Stimulated activated CD4-positive, alpha-beta T cell treated with anti-CD3 and anti-CD28 coated beads, Interleukin-4, amount 100 ng/mL, for 48 hours (primary cell): Measurements from ENCODE around the gene RIN2.

Source experiments
- DNase-seq, 2 donors: peaks; one replicate each; pipeline ENCODE4 v3.0.0-alpha.2; 2020; ENCODE audit warnings: low read depth in 2 of 2

The RIN2 gene

GRCh38 chr20:19765266-19765665, 7.2 kb downstream of the RIN2 start:
- no peak for DNase-seq

DNA sequence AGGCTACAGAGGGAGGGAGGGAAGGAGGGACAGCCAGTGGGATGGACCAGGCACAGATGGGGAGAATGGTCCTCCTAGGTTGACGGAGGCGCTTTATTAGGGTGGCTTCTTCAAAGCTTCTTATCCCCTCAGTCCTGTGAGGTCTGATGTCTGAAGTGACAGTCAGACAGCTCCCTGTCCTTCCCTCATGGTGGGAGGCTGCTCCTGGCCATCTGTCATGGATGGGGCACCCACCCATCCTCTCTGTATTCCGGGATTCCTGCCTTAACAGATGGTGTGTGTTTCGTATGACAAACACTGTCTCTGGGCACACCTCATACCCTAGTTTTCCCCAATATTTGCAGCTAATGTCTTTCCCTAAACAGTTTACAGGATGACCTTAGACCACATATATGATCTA, 7.9 kb downstream of the RIN2 start:
- DNase-seq = no peak

GRCh38 chr20:19767070-19767469, 9.0 kb downstream of the RIN2 start:
- no peak for DNase-seq

DNA sequence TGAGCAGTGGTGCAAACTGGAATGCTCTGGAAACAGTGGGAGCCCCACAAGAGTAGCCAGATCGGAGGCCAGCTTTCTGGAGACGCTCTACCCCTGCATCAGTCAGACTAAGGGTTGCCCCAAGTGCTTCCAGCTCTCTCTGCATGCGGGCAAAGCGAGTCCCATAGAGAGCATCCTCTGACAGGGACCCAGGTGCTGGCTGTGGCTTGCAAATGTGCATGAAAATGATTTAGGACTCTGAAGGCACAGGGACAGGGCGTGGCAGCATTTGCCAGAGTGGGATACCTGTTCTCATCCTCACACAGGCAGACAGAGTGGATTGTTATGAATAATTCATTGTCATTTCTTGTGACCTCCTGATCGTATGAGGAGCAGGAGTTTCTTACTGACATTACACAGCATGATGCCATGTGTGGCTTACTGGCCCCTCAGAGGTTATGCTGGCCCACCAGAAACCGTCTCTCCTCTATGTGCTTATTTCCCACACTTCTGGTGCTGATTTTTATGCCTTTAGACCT, 10.3 kb downstream of the RIN2 start:
- DNase-seq = no peak

DNA sequence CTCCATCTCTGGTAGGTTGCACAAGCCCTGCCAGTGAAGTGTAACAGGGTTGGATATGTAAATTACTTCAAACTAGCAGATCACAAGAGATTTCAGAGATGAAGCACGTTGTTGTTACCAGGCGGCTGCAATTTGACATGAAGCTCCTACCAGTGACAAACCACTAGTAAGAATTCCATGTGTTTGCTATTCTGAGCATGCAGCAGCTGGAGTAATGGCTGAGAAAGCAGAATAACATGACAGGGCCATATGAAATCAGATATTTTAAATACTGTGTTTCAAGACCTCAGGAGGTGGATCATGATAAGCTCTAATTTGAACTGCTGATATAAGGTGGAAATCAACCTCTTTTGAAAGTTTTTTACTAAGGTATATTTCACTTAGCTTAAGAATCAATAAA, 11.4 kb downstream of the RIN2 start:
- no peak for DNase-seq

GRCh38 chr20:19770375-19770774, 12.3 kb downstream of the RIN2 start:
- no peak for DNase-seq

DNA sequence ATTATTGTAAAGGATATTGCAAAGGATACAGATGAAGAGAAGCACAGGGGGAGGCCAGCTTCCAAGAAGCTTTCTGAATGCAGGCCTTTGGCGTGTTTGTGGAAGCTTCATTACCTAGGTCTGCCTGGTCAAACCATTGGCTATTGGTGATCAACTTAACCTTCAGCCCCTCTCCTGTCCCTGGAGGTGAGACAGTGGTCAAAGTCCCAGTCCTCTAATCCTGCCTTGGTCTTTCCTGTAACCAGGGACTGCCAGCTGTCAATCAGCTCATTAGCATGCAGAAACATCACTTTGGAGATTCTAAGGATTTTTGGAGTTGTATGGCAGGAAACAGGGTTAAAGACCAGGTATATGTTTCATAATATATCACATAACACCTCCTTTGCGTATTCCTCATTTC, 13.0 kb downstream of the RIN2 start:
- no peak for DNase-seq

DNA sequence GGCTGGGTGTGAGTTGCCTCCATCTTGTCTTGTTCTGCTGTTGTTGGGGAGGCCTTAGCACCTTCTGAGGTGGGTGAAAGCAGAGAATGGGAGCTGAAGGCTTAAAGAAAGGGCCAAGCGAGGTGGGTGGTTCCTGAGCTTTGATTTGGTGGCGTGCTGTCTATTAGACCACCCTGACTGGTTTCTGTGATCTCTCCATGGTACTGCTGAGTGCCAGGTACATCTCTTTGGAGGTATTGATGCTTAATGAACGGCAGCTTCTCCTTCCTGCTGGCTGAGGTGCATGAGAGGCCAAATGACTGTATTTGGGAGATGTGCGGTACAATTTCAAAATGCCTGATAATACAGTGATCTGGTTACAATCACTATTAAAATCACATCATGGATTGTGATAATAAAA, 15.4 kb downstream of the RIN2 start:
- DNase-seq = no peak

GRCh38 chr20:19774135-19774933, 16.3 kb downstream of the RIN2 start:
- DNase-seq = no peak

- DNase-seq = no peak
Observed at GRCh38 chr20:19775353-19776253, 17.5 kb downstream of the RIN2 start.

DNA sequence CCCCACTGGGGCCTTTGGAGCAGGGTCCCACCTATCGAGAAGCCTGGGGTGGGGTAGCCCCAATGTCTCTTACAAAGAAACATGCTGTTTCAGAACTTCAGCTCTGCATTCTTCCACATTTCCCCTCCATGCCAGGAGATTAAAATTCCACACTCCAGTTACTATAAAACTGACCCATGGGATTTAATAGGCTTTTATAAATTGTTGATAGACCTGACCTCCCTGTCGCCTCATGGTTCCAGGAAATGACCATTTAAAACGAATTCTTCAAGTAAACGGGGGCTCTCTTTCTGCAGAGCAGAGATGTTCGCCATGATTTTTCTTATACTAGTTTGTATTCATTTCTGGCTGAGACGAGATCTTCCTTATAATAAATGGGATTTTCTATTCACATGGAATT, 19.3 kb downstream of the RIN2 start:
- DNase-seq = no peak

GRCh38 chr20:19777981-19778380, 19.9 kb downstream of the RIN2 start:
- no peak for DNase-seq

- DNase-seq = no peak
Observed at GRCh38 chr20:19778404-19778803, 20.3 kb downstream of the RIN2 start.

GRCh38 chr20:19779634-19780033, 21.6 kb downstream of the RIN2 start:
- DNase-seq = no peak

- no peak for DNase-seq
Observed at GRCh38 chr20:19780261-19780660, 22.2 kb downstream of the RIN2 start.

GRCh38 chr20:19781235-19781634, 23.2 kb downstream of the RIN2 start:
- DNase-seq = no peak

DNA sequence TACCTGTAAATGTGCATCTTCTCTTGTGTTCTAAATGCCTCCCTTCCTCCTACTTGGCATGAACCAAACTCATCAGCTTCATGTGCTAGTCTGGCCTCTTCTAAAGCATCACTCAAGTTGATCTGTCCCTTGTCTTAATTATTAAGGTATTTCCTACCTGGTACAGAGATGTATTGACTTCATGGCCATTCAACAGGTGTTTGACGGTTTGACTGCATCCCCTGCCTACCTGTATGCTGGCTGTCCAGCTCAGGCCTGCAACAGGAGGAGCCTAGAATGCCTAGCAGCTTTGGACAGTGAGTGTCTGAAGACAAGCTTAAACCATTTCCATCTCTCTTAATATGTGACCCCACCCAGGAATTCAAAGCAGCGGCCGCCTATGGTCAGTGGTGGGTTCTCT, 24.6 kb downstream of the RIN2 start:
- DNase-seq = no peak

DNA sequence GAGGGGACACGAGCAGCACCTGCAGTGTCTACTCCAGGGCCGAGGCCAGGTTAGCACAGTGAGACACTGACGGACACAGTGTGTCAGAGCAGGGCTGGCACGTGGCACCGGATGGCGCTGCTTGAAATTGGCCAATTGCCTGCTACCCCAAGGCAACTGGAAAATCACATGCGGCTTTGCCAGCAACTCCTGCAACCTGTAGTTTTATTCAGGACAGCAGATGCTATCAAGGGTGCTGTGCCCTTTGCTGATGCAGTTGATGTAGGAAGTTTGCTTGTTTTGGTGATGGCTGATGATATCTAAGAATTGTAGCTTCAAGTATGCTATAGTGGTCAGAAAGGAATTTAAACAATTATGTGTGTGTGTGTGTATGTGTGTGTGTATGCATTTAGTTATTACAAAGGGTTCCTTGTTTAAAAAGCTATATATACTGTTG, 25.9 kb downstream of the RIN2 start:
- DNase-seq = no peak

DNA sequence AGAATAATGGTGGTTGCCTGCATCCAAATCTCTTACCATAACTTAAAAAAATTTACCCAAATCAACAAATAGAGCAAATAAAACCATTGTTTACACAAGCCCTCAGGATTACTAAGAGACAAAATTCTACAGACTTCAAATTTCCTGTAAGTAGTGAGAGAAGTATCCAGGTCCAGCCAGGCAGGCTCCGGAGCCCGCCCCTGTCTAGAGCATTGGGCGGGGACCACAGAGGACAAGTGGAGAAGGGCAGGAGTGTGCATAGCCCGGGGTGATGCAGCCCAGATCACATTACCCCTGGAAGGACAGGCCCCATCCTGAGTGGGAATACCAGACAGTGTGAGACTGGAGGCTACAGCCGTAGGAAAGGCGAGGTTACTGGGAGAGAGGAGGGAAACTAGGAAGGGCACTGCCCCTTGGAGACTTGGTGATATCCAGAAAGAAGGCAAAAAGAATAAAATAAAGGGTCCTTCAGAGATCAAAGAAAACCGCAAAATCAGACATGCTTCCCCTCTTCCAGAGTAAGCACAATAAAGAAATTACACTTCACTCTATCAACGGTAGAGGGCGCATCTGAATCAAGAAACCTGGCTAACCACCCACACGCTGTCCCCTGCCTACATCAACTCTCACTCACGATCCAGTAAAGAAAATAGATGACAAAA, 26.6 kb downstream of the RIN2 start:
- peak; percentile 6 to 21 for DNase-seq

DNA sequence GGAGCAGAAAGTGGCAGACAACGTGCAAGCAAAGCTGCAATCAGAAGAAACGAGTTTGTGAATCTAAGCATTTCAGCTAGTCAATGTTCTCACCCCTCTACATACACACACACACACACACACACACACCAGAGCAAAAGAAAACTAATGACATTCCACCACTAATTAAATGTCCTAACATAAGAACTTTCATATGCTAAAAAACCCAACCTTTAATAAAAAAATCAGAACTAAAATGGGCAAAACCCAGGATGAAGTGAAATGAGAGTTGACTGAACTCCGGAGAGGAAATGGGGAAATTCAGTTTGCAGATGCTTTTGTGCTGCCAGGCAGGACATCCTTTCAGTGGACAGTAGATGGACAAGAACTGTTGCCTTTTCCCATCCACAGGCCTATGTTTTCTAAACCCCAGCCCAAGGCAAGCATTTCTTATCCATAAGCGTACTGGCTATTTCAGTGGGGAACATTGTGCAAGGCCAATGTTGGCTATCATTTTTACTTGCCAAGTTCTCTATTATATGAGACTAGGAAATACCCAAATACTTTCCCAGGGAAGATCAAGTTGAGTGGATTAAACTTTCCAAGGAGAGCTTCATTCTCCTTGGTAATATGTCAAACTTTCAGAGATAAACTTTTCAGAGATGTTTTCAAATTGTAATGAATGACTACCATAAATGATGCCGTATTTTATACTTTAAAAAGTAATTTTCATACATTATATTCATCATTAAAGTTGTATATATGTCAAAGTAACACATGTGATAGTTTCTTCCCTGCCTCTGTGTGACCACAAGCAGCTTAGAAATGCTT, 27.3 kb downstream of the RIN2 start:
- no peak for DNase-seq

DNA sequence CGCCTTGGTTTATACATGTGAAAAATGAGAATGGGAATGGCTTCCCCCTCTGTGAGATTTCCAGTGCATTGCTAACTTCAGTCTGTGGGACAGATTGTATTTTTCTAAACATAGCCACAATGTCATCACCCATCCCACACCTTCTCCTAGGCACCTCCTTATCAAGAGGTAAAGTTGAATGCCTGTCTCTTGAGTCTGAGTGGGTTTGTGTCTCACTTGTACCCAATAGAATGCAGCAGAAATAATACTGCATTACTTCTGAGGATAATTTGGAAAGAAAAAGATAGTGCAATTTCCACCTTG, 27.9 kb downstream of the RIN2 start:
- DNase-seq = no peak

- DNase-seq = no peak
Observed at GRCh38 chr20:19786311-19786710, 28.3 kb downstream of the RIN2 start.
